DOHH2 (cell line): ENCODE data around the gene CYTH3.

Experiments
- H3F3A ChIP-seq: fragments of 200-600 bp; sonication (generic), shearing (Covaris generic); 2 replicates; pipeline ENCODE4 v1.6.0; 2016; ENCODE audit warnings: antibody characterized with exemption, mild to moderate bottlenecking; ENCODE audit not compliant: control insufficient read depth, insufficient read depth
- H3K27ac ChIP-seq: fragments of 200-600 bp; sonication (generic); 2 replicates; pipeline ENCODE4 v1.5.1; 2014; ENCODE audit warnings: low read depth, mild to moderate bottlenecking, low read length, moderate library complexity
- H3K27me3 ChIP-seq: fragments of 200-600 bp; sonication (generic); 2 replicates; pipeline ENCODE4 v1.6.1; 2014; ENCODE audit warnings: mild to moderate bottlenecking, low read length, mixed read lengths; ENCODE audit not compliant: control insufficient read depth
- H3K36me3 ChIP-seq: fragments of 200-600 bp; sonication (generic); 2 replicates; pipeline ENCODE4 v1.6.1; 2014; ENCODE audit warnings: mild to moderate bottlenecking, low read length, moderate library complexity, mixed read lengths; ENCODE audit not compliant: control insufficient read depth
- H3K4me1 ChIP-seq: fragments of 200-600 bp; sonication (generic); 2 replicates; pipeline ENCODE4 v1.6.1; 2014; ENCODE audit warnings: mild to moderate bottlenecking, low read length, mixed read lengths; ENCODE audit not compliant: control insufficient read depth
- H3K4me2 ChIP-seq: fragments of 200-600 bp; sonication (generic); 2 replicates; pipeline ENCODE4 v1.6.0; 2014; ENCODE audit warnings: mild to moderate bottlenecking, low read length, moderate library complexity
- H3K4me3 ChIP-seq: fragments of 200-600 bp; sonication (generic); 2 replicates; pipeline ENCODE4 v1.5.1; 2014; ENCODE audit warnings: mild to moderate bottlenecking, low read length, mixed read lengths
- H3K79me2 ChIP-seq: fragments of 200-600 bp; sonication (generic); 2 replicates; pipeline ENCODE4 v1.6.1; 2014; ENCODE audit warnings: mild to moderate bottlenecking, low read length, mixed read lengths; ENCODE audit not compliant: control insufficient read depth
- H3K9me2 ChIP-seq: fragments of 200-600 bp; sonication (generic); replicated peaks from 2 replicates; pipeline ENCODE4 v1.6.1; 2014; ENCODE audit warnings: mild to moderate bottlenecking, low read length, mixed read lengths; ENCODE audit not compliant: control insufficient read depth
- H3K9me3 ChIP-seq: fragments of 200-600 bp; sonication (generic); 2 replicates; pipeline ENCODE4 v1.6.1; 2014; ENCODE audit warnings: antibody characterized with exemption, low read length, mixed read lengths; ENCODE audit not compliant: control insufficient read depth, insufficient read depth
- H4K20me1 ChIP-seq: fragments of 200-600 bp; sonication (generic); 2 replicates; pipeline ENCODE4 v1.6.0; 2014; ENCODE audit warnings: low read depth, mild to moderate bottlenecking, antibody characterized with exemption, low read length, moderate library complexity; ENCODE audit not compliant: control insufficient read depth, insufficient read depth
- CTCF ChIP-seq: fragments of 200-600 bp; sonication (generic); IDR thresholded peaks from one replicate; pipeline ENCODE4 v1.5.1; 2014; ENCODE audit warnings: antibody characterized with exemption, mild to moderate bottlenecking, low read depth, low read length; ENCODE audit not compliant: poor library complexity, severe bottlenecking
- EZH2phosphoT487 ChIP-seq: fragments of 200-600 bp; sonication (generic); IDR thresholded peaks from 2 replicates; pipeline ENCODE4 v1.6.1; 2017; ENCODE audit warnings: borderline replicate concordance, mild to moderate bottlenecking, antibody characterized with exemption, low read length, moderate library complexity, mixed read lengths

CYTH3 gene

GRCh38 chr7:6237730-6238129, 34.7 kb downstream of the CYTH3 start:
- H3K27me3 ChIP-seq, result peaks cover 13% of the 10 kb centered on the region
- H3K4me2 ChIP-seq, result no peak overlapping the region
- no peaks in the 10 kb centered on the region for H3K36me3 ChIP-seq

GRCh38 chr7:6237011-6237410, 35.4 kb downstream of the CYTH3 start:
- H4K20me1 ChIP-seq, result no peaks in the 10 kb centered on the region
- H3K27ac ChIP-seq, result no peak overlapping the region
- peaks cover 4% of the 10 kb centered on the region for H3K4me1 ChIP-seq
- no peaks in the 10 kb centered on the region for H3K9me3 ChIP-seq
- H3F3A ChIP-seq, result no peaks in the 10 kb centered on the region
- no peaks in the 10 kb centered on the region for H3K79me2 ChIP-seq
- no peaks in the 10 kb centered on the region for H3K36me3 ChIP-seq
- no peak overlapping the region for H3K4me2 ChIP-seq
- no peaks in the 10 kb centered on the region for H3K9me2 ChIP-seq
- no peak overlapping the region for H3K4me3 ChIP-seq
- H3K27me3 ChIP-seq, result peaks cover 13% of the 10 kb centered on the region
- TF ChIP-seq CTCF (no peak), EZH2phosphoT487 (no peak)

More at GRCh38 chr7:6237730-6238129, 34.7 kb downstream of the CYTH3 start:
- H3K4me3 ChIP-seq, result no peak overlapping the region
- no peaks in the 10 kb centered on the region for H4K20me1 ChIP-seq
- peaks cover 4% of the 10 kb centered on the region for H3K4me1 ChIP-seq
- H3F3A ChIP-seq, result no peaks in the 10 kb centered on the region
- TF ChIP-seq CTCF (no peak), EZH2phosphoT487 (no peak)
- H3K9me3 ChIP-seq, result no peaks in the 10 kb centered on the region
- H3K9me2 ChIP-seq, result no peaks in the 10 kb centered on the region
- H3K79me2 ChIP-seq, result no peaks in the 10 kb centered on the region
- H3K27ac ChIP-seq, result no peak overlapping the region

GRCh38 chr7:6235029-6235871, 37.2 kb downstream of the CYTH3 start:
- H3K9me3 ChIP-seq, result no peaks in the 10 kb centered on the region
- no peaks in the 10 kb centered on the region for H3K79me2 ChIP-seq
- H3K27ac ChIP-seq, result no peak overlapping the region
- H3K27me3 ChIP-seq, result peaks cover 24% of the 10 kb centered on the region
- no peaks in the 10 kb centered on the region for H3F3A ChIP-seq
- H3K4me1 ChIP-seq, result peaks cover 4% of the 10 kb centered on the region
- no peaks in the 10 kb centered on the region for H4K20me1 ChIP-seq
- H3K4me3 ChIP-seq, result no peak overlapping the region
- H3K4me2 ChIP-seq, result no peak overlapping the region
- H3K9me2 ChIP-seq, result no peaks in the 10 kb centered on the region
- H3K36me3 ChIP-seq, result no peaks in the 10 kb centered on the region
- no peak for TF ChIP-seq CTCF
- no peak for TF ChIP-seq EZH2phosphoT487
